B cell (primary cell): ENCODE measurements around the gene PRDM11.

Source experiments
- EZH2 ChIP-seq: IDR thresholded peaks from 2 replicates; pipeline ENCODE4 v1.6.1; 2012; ENCODE audit warnings: borderline replicate concordance, low read depth, mild to moderate bottlenecking, moderate library complexity, low read length; ENCODE audit not compliant: insufficient read depth, poor library complexity, severe bottlenecking
- TF ChIP-seq, protein P1 (sequence below): fragments of 200-600 bp; IDR thresholded peaks from one replicate; pipeline ENCODE4 v1.8.0; 2022; ENCODE audit warnings: antibody characterized with exemption, mild to moderate bottlenecking

DNA sequence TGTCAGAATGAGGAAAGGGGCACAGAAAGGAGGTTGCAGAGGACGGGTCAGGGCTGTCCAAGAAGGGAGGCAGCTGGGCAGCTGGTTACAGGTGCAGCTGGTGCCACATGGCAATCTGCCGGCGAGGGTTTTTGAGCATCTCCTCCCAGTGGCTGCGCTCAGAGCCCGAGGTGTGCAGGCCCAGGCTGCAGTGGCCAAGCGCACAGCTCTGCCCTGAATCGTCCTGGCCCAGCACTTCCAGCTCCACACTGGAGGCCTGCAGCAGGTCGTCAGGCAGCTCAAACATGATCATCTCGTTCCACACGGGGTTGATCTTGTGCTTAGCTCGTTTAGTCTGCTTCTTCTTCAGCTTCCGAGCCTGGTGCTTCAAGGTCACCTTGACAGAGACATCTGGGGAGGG lies 97.5 kb downstream of the PRDM11 start:
- TF ChIP-seq, protein P1, sequence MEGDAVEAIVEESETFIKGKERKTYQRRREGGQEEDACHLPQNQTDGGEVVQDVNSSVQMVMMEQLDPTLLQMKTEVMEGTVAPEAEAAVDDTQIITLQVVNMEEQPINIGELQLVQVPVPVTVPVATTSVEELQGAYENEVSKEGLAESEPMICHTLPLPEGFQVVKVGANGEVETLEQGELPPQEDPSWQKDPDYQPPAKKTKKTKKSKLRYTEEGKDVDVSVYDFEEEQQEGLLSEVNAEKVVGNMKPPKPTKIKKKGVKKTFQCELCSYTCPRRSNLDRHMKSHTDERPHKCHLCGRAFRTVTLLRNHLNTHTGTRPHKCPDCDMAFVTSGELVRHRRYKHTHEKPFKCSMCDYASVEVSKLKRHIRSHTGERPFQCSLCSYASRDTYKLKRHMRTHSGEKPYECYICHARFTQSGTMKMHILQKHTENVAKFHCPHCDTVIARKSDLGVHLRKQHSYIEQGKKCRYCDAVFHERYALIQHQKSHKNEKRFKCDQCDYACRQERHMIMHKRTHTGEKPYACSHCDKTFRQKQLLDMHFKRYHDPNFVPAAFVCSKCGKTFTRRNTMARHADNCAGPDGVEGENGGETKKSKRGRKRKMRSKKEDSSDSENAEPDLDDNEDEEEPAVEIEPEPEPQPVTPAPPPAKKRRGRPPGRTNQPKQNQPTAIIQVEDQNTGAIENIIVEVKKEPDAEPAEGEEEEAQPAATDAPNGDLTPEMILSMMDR, result no peak
- TF ChIP-seq EZH2, result no peak
